Activated naive CD4-positive, alpha-beta T cell treated with anti-CD3 and anti-CD28 coated beads, Interleukin-2, amount 50 U/mL, for 24 hours (primary cell): ENCODE results near the gene ZNF266.

ENCODE experiments used
- H3K27ac Mint-ChIP-seq: one replicate; pipeline ENCODE4 v1.8.0; 2021; ENCODE audit warnings: mild to moderate bottlenecking, mixed read lengths
- H3K27me3 Mint-ChIP-seq: one replicate; pipeline ENCODE4 v1.8.0; 2021; ENCODE audit warnings: mixed read lengths
- H3K36me3 Mint-ChIP-seq: one replicate; pipeline ENCODE4 v1.8.0; 2021; ENCODE audit warnings: mixed read lengths
- H3K4me1 Mint-ChIP-seq: one replicate; pipeline ENCODE4 v1.8.0; 2021; ENCODE audit warnings: mixed read lengths
- H3K4me3 Mint-ChIP-seq: one replicate; pipeline ENCODE4 v1.8.0; 2021; ENCODE audit warnings: mild to moderate bottlenecking, mixed read lengths
- H3K9me3 Mint-ChIP-seq: one replicate; pipeline ENCODE4 v1.8.0; 2021; ENCODE audit warnings: mixed read lengths

ZNF266 gene

GRCh38 chr19:9381361-9381785 is 54.0 kb downstream of the ZNF266 start:
- Mint-ChIP-seq H3K36me3 (peaks cover 68% of the 10 kb centered on the region), H3K27me3 (no peaks in the 10 kb centered on the region), H3K27ac (no peak overlapping the region), H3K4me3 (no peak overlapping the region), H3K4me1 (no peaks in the 10 kb centered on the region), H3K9me3 (peaks cover 25% of the 10 kb centered on the region)

DNA sequence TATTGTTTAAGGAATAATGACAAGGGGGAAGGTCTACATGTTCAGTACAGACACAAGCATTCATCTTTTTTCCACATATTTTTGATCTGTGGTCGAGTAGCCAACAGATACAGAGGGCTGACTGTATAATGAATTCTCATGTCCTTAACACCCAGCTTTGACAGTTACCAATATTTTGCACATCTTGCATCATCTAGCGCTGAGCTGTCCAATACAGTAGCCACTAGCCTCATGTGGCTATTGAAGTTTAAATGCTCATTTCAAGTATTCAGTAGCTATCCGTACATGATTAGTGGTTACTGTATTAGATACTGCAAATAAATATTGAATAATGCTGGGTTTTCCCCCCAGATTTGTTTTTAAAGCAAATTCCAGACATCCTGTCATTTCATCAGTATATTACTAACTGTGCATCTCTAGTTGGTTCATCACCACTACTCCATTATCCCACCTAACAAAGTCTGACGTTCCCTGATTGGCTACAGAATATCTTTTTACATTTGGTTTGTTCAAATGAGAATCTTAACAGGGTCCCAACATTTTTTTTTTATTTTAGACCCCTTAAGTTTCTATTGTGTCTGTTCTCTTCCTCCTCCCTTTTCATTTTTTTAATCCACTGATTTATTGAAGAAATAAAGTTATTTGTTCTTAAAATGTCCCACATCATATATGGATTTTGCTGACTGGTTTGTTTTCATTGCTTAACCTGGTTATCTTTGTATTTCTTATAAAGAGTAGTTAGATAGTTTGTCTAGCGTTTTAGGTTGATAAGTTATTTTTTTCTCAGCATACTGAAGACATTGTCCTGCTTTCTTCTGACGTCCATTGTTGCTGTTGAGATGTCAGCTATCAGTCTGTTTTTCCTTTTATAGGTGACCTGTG is 64.4 kb downstream of the ZNF266 start:
- Mint-ChIP-seq H3K9me3 (peaks cover 34% of the 10 kb centered on the region), H3K36me3 (peaks cover 60% of the 10 kb centered on the region), H3K4me3 (no peak overlapping the region), H3K27me3 (no peaks in the 10 kb centered on the region), H3K27ac (no peak overlapping the region), H3K4me1 (no peaks in the 10 kb centered on the region)

GRCh38 chr19:9362905-9363304 is 72.5 kb downstream of the ZNF266 start, which contains the start of gene ZNF177:
TSS of gene ZNF177 (plus strand) at chr19:9363013. CDS start at chr19:9378312, 15,299 bp downstream.
- Mint-ChIP-seq H3K27me3 (peaks cover 7% of the 10 kb centered on the region), H3K4me3 (peak within 1 kb of the TSS; percentile 38), H3K4me1 (peaks cover 7% of the 10 kb centered on the region), H3K9me3 (peaks cover 32% of the 10 kb centered on the region), H3K27ac (no peak within 1 kb of the TSS), H3K36me3 (peaks cover 50% of the 10 kb centered on the region)
